Ovary (tissue), 9 donors: ENCODE measurements around the gene NLGN4Y. TPM values are rescaled to one million over a fixed set of nuclear protein-coding genes. Genes with fewer than 3 reads are reported as not detected.

Experiments used
- DNase-seq, 5 donors: peaks; one replicate each; pipeline ENCODE4 v3.0.0-alpha.2; 2019 to 2020
- H3K27ac ChIP-seq, 2 donors: fragments of 200-600 bp; one replicate each; pipeline versions ENCODE4 v1.5.1 to v1.8.0; 2019 to 2022
- H3K27me3 ChIP-seq: fragments of 200-600 bp; one replicate; pipeline ENCODE4 v1.8.0; 2022
- H3K36me3 ChIP-seq: fragments of 200-600 bp; sonication (generic); one replicate; pipeline ENCODE4 v1.5.1; 2019
- H3K4me1 ChIP-seq: one replicate; pipeline ENCODE4 v1.8.1; 2013; ENCODE audit warnings: mild to moderate bottlenecking, moderate library complexity; ENCODE audit not compliant: insufficient read depth
- H3K4me3 ChIP-seq: fragments of 200-600 bp; sonication (generic); one replicate; pipeline ENCODE4 v1.5.1; 2017
- H3K9me3 ChIP-seq, 2 donors: fragments of 200-600 bp in 1 of 2; sonication (generic) in 1 of 2; one replicate each; pipeline versions ENCODE4 v1.5.1 to v1.8.1; 2013 to 2019; ENCODE audit warnings: mild to moderate bottlenecking in 1 of 2, moderate library complexity in 1 of 2
- CTCF ChIP-seq, 3 donors: fragments of 450-650 bp in 2 of 3; fragments of 200-600 bp in 1 of 3; IDR thresholded peaks; one replicate each; pipeline versions ENCODE4 v1.5.1 to v1.8.0; 2016 to 2022; ENCODE audit warnings: antibody characterized with exemption in 3 of 3, mild to moderate bottlenecking in 1 of 3
- EP300 ChIP-seq: sonication (generic); formaldehyde crosslinking; IDR thresholded peaks from one replicate; pipeline ENCODE4 v1.6.1; 2017; ENCODE audit warnings: antibody characterized with exemption
- POLR2A ChIP-seq: fragments of 450-650 bp; IDR thresholded peaks from one replicate; pipeline ENCODE4 v1.6.1; 2017; ENCODE audit warnings: antibody characterized with exemption, mild to moderate bottlenecking, moderate library complexity
- WGBS, 3 donors: extraction: QIAGEN DNeasy Blood & Tissue Kit in 1 of 3; methylation state at CpG; one replicate each; pipeline versions ENCODE4 v1.1.5 to v1.1.7; 2013 to 2017; 5-methylcytosine and 5-hydroxymethylcytosine counted together
- intact Hi-C, 4 donors: fragments of 100-400 bp; cut with DNase I; formaldehyde crosslinking; loops; one replicate each; pipeline versions ENCODE4 v1.11.0 to v1.15.1; 2022 to 2023
- polyA plus RNA-seq, 2 donors: library from polyadenylated mRNA; stranded (reverse); fragments of 200-250 nt in 1 of 2; fragments of 350-450 nt in 1 of 2; fragmentation: Illumina TruSeq in 1 of 2; extraction: RNeasy Lipid Tissue Mini Kit (QIAGEN cat#74804) in 1 of 2; gene quantifications; one replicate each; pipeline ENCODE4 v1.2.3, GENCODE V29; 2013 to 2014
- total RNA-seq, 7 donors: library from RNA; depleted of rRNA in 2 of 7; stranded (reverse); fragments of >200 nt in 2 of 7; fragmentation: NEBNext Ultra II Directional in 3 of 7; extraction: Animal tissue kit (Norgen Biotek cat#: 25700) in 3 of 7; gene quantifications; one replicate each; pipeline versions ENCODE4 v1.1.0 to v1.2.4, GENCODE V29; 2016 to 2023
- donor health status: DM: no; HTN: no; CAD: no; lungs with moderate emphysema.
- donor health status: DM: no; HTN: no; CAD: no.
- donor health status: Bipolar disorder and iron deficiency.
- donor health status: DM: yes; HTN: yes; CAD: no.
- donor health status: DM: no; HTN: no; CAD: no.
- donor health status: DM: yes; HTN: yes; CAD: no.

NLGN4Y gene
- total and polyA plus RNA-seq, 9 donors: 0.15 to 0.88 (median 0.23) TPM; not detected in 6

- no peaks in the 10 kb centered on the region for H3K9me3 ChIP-seq
- no peaks in the 10 kb centered on the region for H3K36me3 ChIP-seq
- H3K27me3 ChIP-seq: no peaks in the 10 kb centered on the region
- no peak for TF ChIP-seq POLR2A
- no peak for TF ChIP-seq EP300
- no peak for TF ChIP-seq CTCF (IDR thresholded peaks at IDR 0.05)
- H3K4me3 ChIP-seq: no peak overlapping the region
- no CpG with 5 or more reads among the region's 1 CpG for WGBS, 3 donors
- intact Hi-C loops: no loop called here
- H3K27ac ChIP-seq: no peak overlapping the region
- DNase-seq: no peak
- no peaks in the 10 kb centered on the region for H3K4me1 ChIP-seq
These were observed 93.3 kb downstream of the NLGN4Y start for GRCh38 chrY:14617625-14618024.

GRCh38 chrY:14618513-14618912, 94.2 kb downstream of the NLGN4Y start:
- Histone ChIP-seq H3K9me3 (no peaks in the 10 kb centered on the region), H3K36me3 (no peaks in the 10 kb centered on the region), H3K27ac (no peak overlapping the region), H3K4me3 (no peak overlapping the region), H3K27me3 (no peaks in the 10 kb centered on the region), H3K4me1 (no peaks in the 10 kb centered on the region)
- no peak for TF ChIP-seq CTCF (IDR thresholded peaks at IDR 0.05)
- no peak for TF ChIP-seq EP300
- no peak for TF ChIP-seq POLR2A
- intact Hi-C loops: no loop called here
- no peak for DNase-seq
- no CpG with 5 or more reads among the region's 2 CpGs for WGBS, 3 donors

GRCh38 chrY:14628208-14628607, 103.9 kb downstream of the NLGN4Y start:
- DNase-seq: no peak
- Histone ChIP-seq H3K27ac (no peak overlapping the region), H3K9me3 (no peaks in the 10 kb centered on the region), H3K4me1 (no peaks in the 10 kb centered on the region), H3K27me3 (no peaks in the 10 kb centered on the region), H3K36me3 (no peaks in the 10 kb centered on the region), H3K4me3 (no peak overlapping the region)
- intact Hi-C loops: no loop called here
- TF ChIP-seq CTCF (IDR thresholded peaks at IDR 0.05): no peak
- no peak for TF ChIP-seq EP300
- TF ChIP-seq POLR2A: no peak
- WGBS, 3 donors: no CpG with 5 or more reads among the region's 6 CpGs

- TF ChIP-seq POLR2A (no peak), CTCF (IDR thresholded peaks at IDR 0.05) (no peak), EP300 (no peak)
- H3K27me3 ChIP-seq: no peaks in the 10 kb centered on the region
- WGBS, 3 donors: no CpG with 5 or more reads among the region's 1 CpG
- intact Hi-C loops: no loop called here
- no peaks in the 10 kb centered on the region for H3K9me3 ChIP-seq
- no peak for DNase-seq
- no peak overlapping the region for H3K27ac ChIP-seq
- H3K36me3 ChIP-seq: no peaks in the 10 kb centered on the region
- no peak overlapping the region for H3K4me3 ChIP-seq
- H3K4me1 ChIP-seq: no peaks in the 10 kb centered on the region
These were observed 107.3 kb downstream of the NLGN4Y start for GRCh38 chrY:14631676-14632075.

GRCh38 chrY:14633718-14634117, 109.4 kb downstream of the NLGN4Y start:
- no peaks in the 10 kb centered on the region for H3K9me3 ChIP-seq
- WGBS, 3 donors: no CpG with 5 or more reads among the region's 2 CpGs
- intact Hi-C loops: no loop called here
- H3K27ac ChIP-seq: no peak overlapping the region
- no peaks in the 10 kb centered on the region for H3K27me3 ChIP-seq
- no peaks in the 10 kb centered on the region for H3K36me3 ChIP-seq
- TF ChIP-seq CTCF (IDR thresholded peaks at IDR 0.05): no peak
- no peak for TF ChIP-seq POLR2A
- TF ChIP-seq EP300: no peak
- H3K4me3 ChIP-seq: no peak overlapping the region
- DNase-seq: no peak
- H3K4me1 ChIP-seq: no peaks in the 10 kb centered on the region
